Measurements from ENCODE around the gene SLC7A9.

DNA sequence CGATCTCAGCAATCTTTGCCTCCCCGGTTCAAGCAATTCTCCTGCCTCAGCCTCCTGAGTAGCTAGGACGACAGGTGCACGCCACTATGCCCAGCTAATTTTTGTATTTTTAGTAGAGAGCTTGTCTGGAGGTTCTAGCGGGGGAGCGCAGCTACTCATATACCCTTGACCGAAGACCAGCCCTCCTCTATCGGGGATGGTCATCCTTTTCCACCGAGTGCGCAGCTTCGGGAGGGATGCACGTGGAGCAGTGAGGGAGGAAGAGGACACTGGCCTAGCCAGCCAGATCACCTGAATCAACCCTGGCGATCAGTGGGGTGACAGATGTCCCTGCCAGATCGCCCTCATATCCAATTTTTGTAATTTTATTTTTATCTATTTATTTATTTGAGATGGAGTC, 6.8 kb downstream of the SLC7A9 start:
- TF ChIP-seq CTCF (IDR thresholded peaks at IDR 0.05) (no peak), POLR2A (IDR thresholded peaks at IDR 0.05) (no peak), POLR2AphosphoS5 (IDR thresholded peaks at IDR 0.05) (no peak)
